Globus pallidus (tissue), 1 donor: ENCODE data around the gene HDHD3.

Experiments used
- DNase-seq: peaks from one replicate; pipeline ENCODE4 v3.0.0-alpha.2; 2015; ENCODE audit warnings: low spot score

The HDHD3 gene

GRCh38 chr9:113363336-113363735 lies 13.4 kb downstream of the HDHD3 start:
- DNase-seq = no peak

- no peak for DNase-seq
Observed at GRCh38 chr9:113361304-113362018, 15.3 kb downstream of the HDHD3 start.

- no peak for DNase-seq
Observed at GRCh38 chr9:113360242-113360842, 16.4 kb downstream of the HDHD3 start.

- DNase-seq = no peak
Observed at GRCh38 chr9:113359385-113359784, 17.4 kb downstream of the HDHD3 start.

- no peak for DNase-seq
Observed at GRCh38 chr9:113356686-113357292, 20.0 kb downstream of the HDHD3 start.

- DNase-seq = no peak
Observed at GRCh38 chr9:113355040-113355596, 21.7 kb downstream of the HDHD3 start.

- no peak for DNase-seq
Observed at GRCh38 chr9:113352411-113352810, 24.4 kb downstream of the HDHD3 start.

- no peak for DNase-seq
Observed at GRCh38 chr9:113352006-113352405, 24.8 kb downstream of the HDHD3 start.

GRCh38 chr9:113350937-113351336 lies 25.8 kb downstream of the HDHD3 start:
- no peak for DNase-seq

- DNase-seq = no peak
Observed at GRCh38 chr9:113350107-113350661, 26.6 kb downstream of the HDHD3 start.

- DNase-seq = no peak
Observed at GRCh38 chr9:113349445-113350094, 27.2 kb downstream of the HDHD3 start, which contains the start of gene BSPRY. BSPRY (plus strand) TSS chr9:113349541; CDS start chr9:113349580, 39 bp downstream.

GRCh38 chr9:113349066-113349444 lies 27.7 kb downstream of the HDHD3 start:
- DNase-seq = no peak

- DNase-seq = no peak
Observed at GRCh38 chr9:113348437-113348836, 28.3 kb downstream of the HDHD3 start.

- no peak for DNase-seq
Observed at GRCh38 chr9:113345671-113346070, 31.1 kb downstream of the HDHD3 start.

GRCh38 chr9:113345190-113345589 lies 31.6 kb downstream of the HDHD3 start:
- peak; percentile 79 for DNase-seq

- peak; percentile 95 for DNase-seq
Observed at GRCh38 chr9:113343732-113344231, 33.0 kb downstream of the HDHD3 start.

GRCh38 chr9:113341712-113342410 lies 34.9 kb downstream of the HDHD3 start:
- DNase-seq = no peak

GRCh38 chr9:113340011-113340699 lies 36.6 kb downstream of the HDHD3 start, which contains the start of gene WDR31:
WDR31 (minus strand) TSS chr9:113340275; CDS start chr9:113332022, 8,253 bp downstream.
- peak; percentile 83 for DNase-seq

- no peak for DNase-seq
Observed at GRCh38 chr9:113337714-113338113, 39.1 kb downstream of the HDHD3 start.

- no peak for DNase-seq
Observed at GRCh38 chr9:113331780-113332179, 45.0 kb downstream of the HDHD3 start.
